GM12873 (cell line): ENCODE results near the gene MEX3D.

Experiments used
- CTCF ChIP-seq: IDR thresholded peaks from 2 replicates; pipeline ENCODE4 v1.5.1; 2012; ENCODE audit warnings: low read depth, mild to moderate bottlenecking, moderate library complexity, low read length, control low read depth; ENCODE audit not compliant: insufficient read depth; ENCODE audit errors: missing control alignments

Gene MEX3D

DNA sequence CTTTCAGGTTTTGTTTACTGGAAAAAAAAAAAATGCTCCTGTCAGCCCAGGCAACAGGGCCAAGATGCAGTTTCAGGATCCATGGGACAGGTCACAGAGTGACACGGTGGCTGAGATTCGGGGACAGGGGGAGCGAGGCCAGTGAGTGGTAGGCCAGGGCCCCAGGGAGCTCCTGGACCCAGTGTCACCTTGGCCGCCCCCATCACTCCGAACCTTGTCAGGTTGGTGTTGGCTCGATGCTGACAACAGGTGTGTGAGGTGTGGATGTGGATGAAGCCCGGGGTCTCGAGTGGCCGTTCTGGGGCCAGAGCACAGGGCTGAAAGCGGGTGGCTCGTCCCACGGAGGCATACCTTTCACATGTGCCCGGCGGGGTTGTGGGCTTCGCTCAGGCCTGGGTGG is 43.2 kb upstream of the MEX3D start:
- TF ChIP-seq CTCF: no peak

DNA sequence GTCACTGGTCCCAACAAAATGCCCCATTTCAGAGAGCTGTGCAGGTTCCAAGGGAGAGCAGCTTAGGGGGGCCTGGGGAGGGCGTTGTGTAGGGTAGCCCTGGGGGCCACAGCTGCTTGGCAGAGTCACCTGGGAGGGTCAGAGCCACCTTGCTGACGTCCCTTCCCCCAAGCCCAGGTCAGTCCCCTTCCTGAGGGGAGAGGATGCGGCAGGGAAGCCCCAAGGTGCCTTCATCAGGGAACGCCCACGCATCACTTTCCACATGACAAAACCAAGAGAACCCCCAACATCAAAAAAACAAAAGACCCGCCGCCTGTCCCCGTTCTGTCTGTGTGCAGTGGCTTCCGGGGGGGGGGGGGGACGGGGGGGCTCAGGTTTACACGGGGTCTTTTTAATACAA is 42.5 kb upstream of the MEX3D start:
- TF ChIP-seq CTCF: no peak

DNA sequence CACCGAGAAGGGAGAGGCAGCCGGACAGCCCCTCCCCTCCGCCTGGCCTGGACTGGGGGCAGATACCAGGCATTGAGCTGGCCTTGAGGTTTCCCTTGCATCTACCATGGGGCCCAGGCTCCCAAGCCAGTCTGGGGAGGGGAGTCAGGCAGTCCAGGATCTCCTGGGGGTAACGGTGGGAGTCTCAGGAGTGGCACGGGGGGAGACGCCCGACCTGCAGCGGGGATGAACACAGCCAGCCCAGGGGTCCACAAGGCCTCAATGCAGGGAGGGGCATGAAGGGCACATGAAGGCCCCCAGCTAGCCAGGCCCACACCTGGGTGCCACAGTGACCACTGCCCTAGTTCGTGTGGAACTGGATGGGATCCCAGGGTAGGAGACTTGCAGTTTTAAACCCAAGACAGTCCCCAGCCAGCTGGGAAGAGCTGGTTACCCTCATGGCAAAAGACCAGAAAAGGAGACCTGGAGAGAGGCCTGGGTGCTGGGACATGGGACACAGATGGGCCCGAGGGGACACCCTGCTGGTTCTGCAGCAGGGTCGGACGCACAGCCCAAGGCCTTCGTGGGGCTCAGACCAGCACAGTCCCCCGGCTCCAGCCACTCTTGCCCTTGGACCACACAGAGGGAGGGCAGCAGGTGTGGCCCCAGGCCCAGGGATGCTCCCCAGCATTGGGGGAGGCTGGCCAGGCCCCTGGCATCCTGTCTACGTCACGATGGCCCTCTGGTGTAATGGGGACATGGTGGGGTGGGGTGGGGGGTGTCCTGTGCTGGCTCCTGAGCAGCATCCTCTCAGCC is 41.8 kb upstream of the MEX3D start:
- no peak for TF ChIP-seq CTCF

DNA sequence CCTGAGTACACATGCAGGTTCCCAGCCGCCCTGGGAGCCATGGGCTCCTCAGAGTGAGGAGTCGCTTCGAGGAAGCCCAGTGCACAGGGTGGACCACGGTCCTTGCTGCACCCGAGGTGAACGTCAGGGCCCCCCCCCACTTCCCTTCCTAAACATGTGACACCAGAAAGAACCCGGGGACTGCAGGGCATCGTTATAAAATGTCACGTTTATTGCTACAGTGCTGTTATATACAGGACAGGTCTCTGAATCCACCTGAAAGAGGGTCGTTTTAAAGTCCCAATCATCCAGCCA is 40.9 kb upstream of the MEX3D start:
- TF ChIP-seq CTCF: no peak

- TF ChIP-seq CTCF: no peak
These were observed 40.4 kb upstream of the MEX3D start for GRCh38 chr19:1608359-1609102.

GRCh38 chr19:1606138-1606651 is 38.1 kb upstream of the MEX3D start:
- TF ChIP-seq CTCF: no peak
